WERI-Rb-1 (cell line): ENCODE results near the gene EVI2A.

Source experiments
- DNase-seq: peaks from one replicate; pipeline ENCODE4 v3.0.0-alpha.2; 2020
- H3K27ac ChIP-seq: fragments of 250-450 bp; sonication (Bioruptor Pico); 2 replicates; pipeline ENCODE4 v1.5.1; 2020; ENCODE audit warnings: mild to moderate bottlenecking, moderate library complexity
- H3K27me3 ChIP-seq: fragments of 250-450 bp; sonication (Bioruptor Pico); 2 replicates; pipeline ENCODE4 v1.5.1; 2021; ENCODE audit warnings: mild to moderate bottlenecking, low read depth, moderate library complexity; ENCODE audit not compliant: insufficient read depth, severe bottlenecking
- H3K36me3 ChIP-seq: fragments of 250-450 bp; sonication (Bioruptor Pico); 2 replicates; pipeline ENCODE4 v1.5.1; 2020; ENCODE audit warnings: mild to moderate bottlenecking, moderate library complexity
- H3K4me3 ChIP-seq: 2 replicates; pipeline ENCODE4 v1.5.1; 2011; ENCODE audit warnings: low read depth, mild to moderate bottlenecking, control low read depth, low read length
- H3K9me3 ChIP-seq: fragments of 250-450 bp; sonication (Bioruptor Pico); 2 replicates; pipeline ENCODE4 v1.5.1; 2021; ENCODE audit warnings: mild to moderate bottlenecking, moderate library complexity; ENCODE audit not compliant: severe bottlenecking
- CTCF ChIP-seq: IDR thresholded peaks from 2 replicates; pipeline ENCODE4 v1.5.1; 2011; ENCODE audit warnings: low read depth, mild to moderate bottlenecking, control low read depth, inconsistent platforms, low read length

Gene EVI2A

GRCh38 chr17:31327534-31328159 lies 6.2 kb upstream of the EVI2A start:
- H3K9me3 ChIP-seq, result no peaks in the 10 kb centered on the region
- DNase-seq, result no peak
- no peak for TF ChIP-seq CTCF
- H3K36me3 ChIP-seq, result peaks cover 27% of the 10 kb centered on the region
- H3K4me3 ChIP-seq, result no peak overlapping the region
- H3K27me3 ChIP-seq, result no peaks in the 10 kb centered on the region
- no peak overlapping the region for H3K27ac ChIP-seq

- no peak for DNase-seq
- no peaks in the 10 kb centered on the region for H3K9me3 ChIP-seq
- H3K4me3 ChIP-seq, result no peak overlapping the region
- TF ChIP-seq CTCF, result no peak
- H3K27me3 ChIP-seq, result no peaks in the 10 kb centered on the region
- peaks cover 22% of the 10 kb centered on the region for H3K36me3 ChIP-seq
- H3K27ac ChIP-seq, result no peak overlapping the region
Observed at GRCh38 chr17:31323551-31323950, 2.1 kb upstream of the EVI2A start.

GRCh38 chr17:31321966-31322365 lies 544 bp upstream of the EVI2A start:
- no peak for TF ChIP-seq CTCF
- Histone ChIP-seq H3K27ac (no peak overlapping the region), H3K36me3 (peaks cover 15% of the 10 kb centered on the region), H3K27me3 (no peaks in the 10 kb centered on the region), H3K4me3 (no peak overlapping the region), H3K9me3 (no peaks in the 10 kb centered on the region)
- no peak for DNase-seq

GRCh38 chr17:31320791-31321190 lies 631 bp downstream of the EVI2A start:
- Histone ChIP-seq H3K4me3 (no peak overlapping the region), H3K27me3 (no peaks in the 10 kb centered on the region), H3K27ac (no peak overlapping the region), H3K9me3 (no peaks in the 10 kb centered on the region), H3K36me3 (peaks cover 5% of the 10 kb centered on the region)
- no peak for TF ChIP-seq CTCF
- no peak for DNase-seq

GRCh38 chr17:31320241-31320640 lies 1.2 kb downstream of the EVI2A start:
- no peaks in the 10 kb centered on the region for H3K9me3 ChIP-seq
- no peak for TF ChIP-seq CTCF
- H3K27me3 ChIP-seq, result no peaks in the 10 kb centered on the region
- no peak overlapping the region for H3K27ac ChIP-seq
- DNase-seq, result no peak
- no peak overlapping the region for H3K4me3 ChIP-seq
- H3K36me3 ChIP-seq, result peaks cover 3% of the 10 kb centered on the region

- DNase-seq, result no peak
- TF ChIP-seq CTCF, result no peak
- Histone ChIP-seq H3K36me3 (peaks cover 3% of the 10 kb centered on the region), H3K9me3 (no peaks in the 10 kb centered on the region), H3K27ac (no peak overlapping the region), H3K27me3 (no peaks in the 10 kb centered on the region), H3K4me3 (no peak overlapping the region)
Observed at GRCh38 chr17:31318851-31319661, 2.4 kb downstream of the EVI2A start.
